Parathyroid adenoma (tissue), 2 donors: Measurements from ENCODE around the gene RASAL2.

Experiments
- H2AFZ ChIP-seq: fragments of 300-600 bp; sonication (generic); one replicate; pipeline ENCODE4 v1.7.0; 2017; ENCODE audit warnings: antibody characterized with exemption, mild to moderate bottlenecking
- H3K27ac ChIP-seq: fragments of 300-600 bp; sonication (generic); one replicate; pipeline ENCODE4 v1.7.0; 2017
- H3K27me3 ChIP-seq: fragments of 300-600 bp; sonication (generic); one replicate; pipeline ENCODE4 v1.7.0; 2017; ENCODE audit warnings: low read length; ENCODE audit not compliant: control insufficient read depth, insufficient read depth
- H3K36me3 ChIP-seq: fragments of 300-600 bp; sonication (generic); one replicate; pipeline ENCODE4 v1.7.0; 2017; ENCODE audit warnings: low read length; ENCODE audit not compliant: control insufficient read depth, insufficient read depth
- H3K4me1 ChIP-seq: fragments of 300-600 bp; sonication (generic); one replicate; pipeline ENCODE4 v1.7.0; 2017; ENCODE audit warnings: control low read depth
- H3K4me2 ChIP-seq: fragments of 300-600 bp; sonication (generic); one replicate; pipeline ENCODE4 v1.7.0; 2017; ENCODE audit warnings: low read length
- H3K4me3 ChIP-seq: fragments of 300-600 bp; sonication (generic); one replicate; pipeline ENCODE4 v1.7.0; 2017; ENCODE audit warnings: low read depth, low read length
- H3K79me2 ChIP-seq: fragments of 300-600 bp; sonication (generic); one replicate; pipeline ENCODE4 v1.7.0; 2017; ENCODE audit warnings: control low read depth
- H3K9ac ChIP-seq: fragments of 300-600 bp; sonication (generic); one replicate; pipeline ENCODE4 v1.7.0; 2017; ENCODE audit warnings: mild to moderate bottlenecking
- H3K9me3 ChIP-seq: fragments of 300-600 bp; sonication (generic); one replicate; pipeline ENCODE4 v1.7.0; 2017; ENCODE audit warnings: low read length; ENCODE audit not compliant: control insufficient read depth
- TF ChIP-seq, protein P1 (sequence below): fragments of 300-600 bp; sonication (generic); IDR thresholded peaks from one replicate; pipeline ENCODE4 v1.7.0; 2017; ENCODE audit warnings: antibody characterized with exemption, mild to moderate bottlenecking
- donor health status: primary hyperparathyroidism.

RASAL2 gene

DNA sequence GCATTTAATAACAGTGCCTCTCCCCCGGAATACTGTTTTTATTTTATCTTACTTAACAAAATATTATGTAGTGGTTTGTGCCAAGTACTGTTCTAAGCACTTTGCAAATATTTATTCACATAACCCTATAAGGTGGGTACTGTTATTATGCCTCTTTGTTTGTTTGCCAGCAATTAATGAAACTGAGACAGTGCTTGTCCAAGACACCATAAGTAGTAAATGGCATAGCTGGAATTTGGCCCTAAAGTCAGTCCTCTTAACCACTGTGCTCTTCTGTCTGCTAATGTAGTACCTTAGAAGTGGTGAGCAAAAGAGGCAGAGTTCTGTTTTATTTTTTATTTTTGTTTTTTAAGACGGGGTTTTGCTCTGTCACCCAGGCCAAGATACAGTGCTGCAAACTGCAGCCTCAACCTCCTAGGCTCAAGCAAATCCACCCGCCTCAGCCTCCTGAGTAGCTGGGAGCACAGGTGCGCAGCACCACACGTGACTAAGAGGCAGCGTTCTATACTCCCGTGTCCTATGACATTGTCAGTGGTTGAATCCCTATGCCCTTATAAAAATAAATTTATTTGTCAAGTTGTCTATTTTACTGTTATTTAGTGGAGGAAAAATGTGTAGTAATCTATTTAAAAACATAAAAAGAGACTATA, 237.1 kb downstream of the RASAL2 start:
- TF ChIP-seq, protein P1, sequence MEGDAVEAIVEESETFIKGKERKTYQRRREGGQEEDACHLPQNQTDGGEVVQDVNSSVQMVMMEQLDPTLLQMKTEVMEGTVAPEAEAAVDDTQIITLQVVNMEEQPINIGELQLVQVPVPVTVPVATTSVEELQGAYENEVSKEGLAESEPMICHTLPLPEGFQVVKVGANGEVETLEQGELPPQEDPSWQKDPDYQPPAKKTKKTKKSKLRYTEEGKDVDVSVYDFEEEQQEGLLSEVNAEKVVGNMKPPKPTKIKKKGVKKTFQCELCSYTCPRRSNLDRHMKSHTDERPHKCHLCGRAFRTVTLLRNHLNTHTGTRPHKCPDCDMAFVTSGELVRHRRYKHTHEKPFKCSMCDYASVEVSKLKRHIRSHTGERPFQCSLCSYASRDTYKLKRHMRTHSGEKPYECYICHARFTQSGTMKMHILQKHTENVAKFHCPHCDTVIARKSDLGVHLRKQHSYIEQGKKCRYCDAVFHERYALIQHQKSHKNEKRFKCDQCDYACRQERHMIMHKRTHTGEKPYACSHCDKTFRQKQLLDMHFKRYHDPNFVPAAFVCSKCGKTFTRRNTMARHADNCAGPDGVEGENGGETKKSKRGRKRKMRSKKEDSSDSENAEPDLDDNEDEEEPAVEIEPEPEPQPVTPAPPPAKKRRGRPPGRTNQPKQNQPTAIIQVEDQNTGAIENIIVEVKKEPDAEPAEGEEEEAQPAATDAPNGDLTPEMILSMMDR, result no peak
- H3K79me2 ChIP-seq, result no peaks in the 10 kb centered on the region
- no peak overlapping the region for H3K4me2 ChIP-seq
- no peaks in the 10 kb centered on the region for H3K36me3 ChIP-seq
- no peak overlapping the region for H3K9ac ChIP-seq
- H3K4me1 ChIP-seq, result no peaks in the 10 kb centered on the region
- no peak overlapping the region for H3K4me3 ChIP-seq
- H3K27ac ChIP-seq, result no peak overlapping the region
- H3K27me3 ChIP-seq, result no peaks in the 10 kb centered on the region
- no peaks in the 10 kb centered on the region for H3K9me3 ChIP-seq
- no peak overlapping the region for H2AFZ ChIP-seq

DNA sequence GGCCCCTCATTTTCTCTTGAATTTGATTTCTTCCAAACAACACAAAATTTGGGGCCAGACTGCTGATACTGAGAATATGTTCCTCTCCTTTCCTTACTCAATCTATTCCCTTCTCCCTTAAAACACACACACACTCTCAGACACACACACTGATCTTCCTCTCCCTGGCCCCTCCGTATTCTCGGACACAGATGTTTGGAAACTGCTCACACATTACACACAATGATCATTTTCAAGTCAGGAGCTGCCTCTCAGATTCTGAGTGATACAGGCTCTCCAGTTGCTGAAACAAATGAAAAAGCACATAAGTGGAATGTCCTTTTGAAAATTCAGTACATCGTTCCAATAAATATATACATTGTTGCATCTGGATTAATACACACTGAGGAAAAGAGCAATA, 241.5 kb downstream of the RASAL2 start:
- H3K4me2 ChIP-seq, result no peak overlapping the region
- no peaks in the 10 kb centered on the region for H3K9me3 ChIP-seq
- no peak overlapping the region for H2AFZ ChIP-seq
- no peaks in the 10 kb centered on the region for H3K36me3 ChIP-seq
- H3K4me1 ChIP-seq, result no peaks in the 10 kb centered on the region
- no peaks in the 10 kb centered on the region for H3K27me3 ChIP-seq
- H3K79me2 ChIP-seq, result no peaks in the 10 kb centered on the region
- no peak overlapping the region for H3K9ac ChIP-seq
- H3K4me3 ChIP-seq, result no peak overlapping the region
- no peak overlapping the region for H3K27ac ChIP-seq
- TF ChIP-seq, protein P1, result no peak

DNA sequence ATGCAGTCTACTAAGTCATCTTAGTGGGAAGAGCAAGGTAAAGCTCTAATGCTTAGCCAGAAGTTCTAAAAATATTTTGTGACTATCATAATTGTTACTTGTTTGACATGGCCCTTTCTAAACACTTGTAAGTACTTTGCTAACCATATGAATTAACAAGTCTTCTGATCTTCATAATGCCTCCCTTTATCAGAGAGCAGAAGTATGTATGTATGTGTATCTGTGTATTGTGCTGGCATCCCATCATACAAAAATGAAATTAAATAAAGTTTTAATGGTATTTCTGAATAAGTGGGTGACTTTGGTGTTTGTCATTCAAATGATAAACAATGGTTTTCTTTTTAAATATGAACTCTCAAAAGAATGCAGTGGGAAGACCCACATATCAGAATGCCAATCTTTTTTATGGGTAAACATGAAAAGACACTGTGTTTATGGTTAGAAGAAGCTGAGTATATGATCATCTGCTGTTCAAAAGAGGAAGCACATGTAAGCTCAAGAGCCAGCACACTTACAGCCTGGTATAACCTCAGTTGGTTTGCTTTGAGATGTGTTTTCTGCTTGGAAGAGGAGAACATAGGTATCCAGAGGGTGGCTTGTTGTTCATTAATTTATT, 243.3 kb downstream of the RASAL2 start:
- Histone ChIP-seq H3K27me3 (no peaks in the 10 kb centered on the region), H3K4me3 (no peak overlapping the region), H3K79me2 (no peaks in the 10 kb centered on the region), H3K4me2 (no peak overlapping the region), H3K9ac (no peak overlapping the region), H2AFZ (no peak overlapping the region), H3K36me3 (no peaks in the 10 kb centered on the region), H3K4me1 (no peaks in the 10 kb centered on the region), H3K27ac (no peak overlapping the region), H3K9me3 (no peaks in the 10 kb centered on the region)
- TF ChIP-seq, protein P1, result no peak

DNA sequence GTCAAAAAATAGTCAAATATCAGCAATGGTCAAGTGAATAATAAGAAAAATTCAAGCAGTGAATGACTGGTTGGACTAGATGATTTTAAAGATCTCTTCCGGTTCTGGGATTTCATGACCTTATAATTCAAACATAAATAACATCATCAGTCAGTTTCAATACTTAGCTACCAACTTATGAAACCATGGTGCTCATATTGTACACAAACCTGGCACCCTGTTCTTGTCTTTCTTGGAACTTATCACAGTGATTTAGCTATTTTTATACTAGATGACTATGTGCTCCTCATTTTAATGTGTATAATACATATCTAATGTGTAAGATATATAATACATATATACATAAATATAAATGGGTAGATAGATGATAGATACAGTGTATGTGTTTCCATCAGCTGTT, 245.9 kb downstream of the RASAL2 start:
- H3K27ac ChIP-seq, result no peak overlapping the region
- peaks cover 3% of the 10 kb centered on the region for H3K4me1 ChIP-seq
- H3K36me3 ChIP-seq, result no peaks in the 10 kb centered on the region
- no peaks in the 10 kb centered on the region for H3K9me3 ChIP-seq
- no peaks in the 10 kb centered on the region for H3K79me2 ChIP-seq
- H3K4me2 ChIP-seq, result no peak overlapping the region
- no peak overlapping the region for H3K9ac ChIP-seq
- TF ChIP-seq, protein P1, result no peak
- no peaks in the 10 kb centered on the region for H3K27me3 ChIP-seq
- no peak overlapping the region for H3K4me3 ChIP-seq
- no peak overlapping the region for H2AFZ ChIP-seq
